Panc1 (cell line): ENCODE data around the gene AGA.

Experiments used
- POLR2AphosphoS5 ChIP-seq: IDR thresholded peaks from 2 replicates; pipeline ENCODE4 v1.6.1; 2012; ENCODE audit warnings: mild to moderate bottlenecking, low read depth, low read length, moderate library complexity
- REST ChIP-seq, 2 experiments: IDR thresholded peaks; 2 replicates each; pipeline ENCODE4 v1.6.1; 2011 to 2012; ENCODE audit warnings: low read depth in 2 of 2, control low read depth in 1 of 2, low read length in 1 of 2, mild to moderate bottlenecking in 1 of 2, moderate library complexity in 1 of 2; ENCODE audit not compliant: insufficient read depth in 1 of 2
- SIN3A ChIP-seq: IDR thresholded peaks from 2 replicates; pipeline ENCODE4 v1.6.1; 2012; ENCODE audit warnings: low read depth, mild to moderate bottlenecking, low read length, moderate library complexity, borderline replicate concordance; ENCODE audit not compliant: insufficient read depth
- TCF7L2 ChIP-seq: IDR thresholded peaks from 2 replicates; pipeline ENCODE4 v1.6.1; 2011; ENCODE audit warnings: mild to moderate bottlenecking, low read depth, low read length, inconsistent platforms
- TF ChIP-seq, protein P1 (sequence below): fragments of 450-650 bp; IDR thresholded peaks from 2 replicates; pipeline ENCODE4 v1.5.1; 2017; ENCODE audit warnings: mild to moderate bottlenecking

GRCh38 chr4:177444911-177445736 lies 2.9 kb upstream of the AGA start:
- TF ChIP-seq, protein P1, sequence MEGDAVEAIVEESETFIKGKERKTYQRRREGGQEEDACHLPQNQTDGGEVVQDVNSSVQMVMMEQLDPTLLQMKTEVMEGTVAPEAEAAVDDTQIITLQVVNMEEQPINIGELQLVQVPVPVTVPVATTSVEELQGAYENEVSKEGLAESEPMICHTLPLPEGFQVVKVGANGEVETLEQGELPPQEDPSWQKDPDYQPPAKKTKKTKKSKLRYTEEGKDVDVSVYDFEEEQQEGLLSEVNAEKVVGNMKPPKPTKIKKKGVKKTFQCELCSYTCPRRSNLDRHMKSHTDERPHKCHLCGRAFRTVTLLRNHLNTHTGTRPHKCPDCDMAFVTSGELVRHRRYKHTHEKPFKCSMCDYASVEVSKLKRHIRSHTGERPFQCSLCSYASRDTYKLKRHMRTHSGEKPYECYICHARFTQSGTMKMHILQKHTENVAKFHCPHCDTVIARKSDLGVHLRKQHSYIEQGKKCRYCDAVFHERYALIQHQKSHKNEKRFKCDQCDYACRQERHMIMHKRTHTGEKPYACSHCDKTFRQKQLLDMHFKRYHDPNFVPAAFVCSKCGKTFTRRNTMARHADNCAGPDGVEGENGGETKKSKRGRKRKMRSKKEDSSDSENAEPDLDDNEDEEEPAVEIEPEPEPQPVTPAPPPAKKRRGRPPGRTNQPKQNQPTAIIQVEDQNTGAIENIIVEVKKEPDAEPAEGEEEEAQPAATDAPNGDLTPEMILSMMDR: no peak
- TF ChIP-seq REST (IDR thresholded peaks at IDR 0.05; ENCODE audit: insufficient read depth in 1 of 2, low read depth in 2 of 2, low read length in 1 of 2) (no peak), POLR2AphosphoS5 (no peak), TCF7L2 (no peak), SIN3A (no peak)
